ENCODE measurements around the gene CADPS.

- TF ChIP-seq POLR2AphosphoS5 (IDR thresholded peaks at IDR 0.05) (no peak), CTCF (IDR thresholded peaks at IDR 0.05 in 8 of 11, conservative IDR thresholded peaks at IDR 0.05 in 3 of 11) (no peak), POLR2A (IDR thresholded peaks at IDR 0.05) (no peak)
Observed at GRCh38 chr3:62451211-62451887, 423.9 kb downstream of the CADPS start.
